ENCODE measurements around the gene CES2.
"Not testable (repeated sequence)": the region's sequence is repeated elsewhere in the genome, so short reads cannot be mapped to it uniquely, and the experiment has no call there.

The CES2 gene

DNA sequence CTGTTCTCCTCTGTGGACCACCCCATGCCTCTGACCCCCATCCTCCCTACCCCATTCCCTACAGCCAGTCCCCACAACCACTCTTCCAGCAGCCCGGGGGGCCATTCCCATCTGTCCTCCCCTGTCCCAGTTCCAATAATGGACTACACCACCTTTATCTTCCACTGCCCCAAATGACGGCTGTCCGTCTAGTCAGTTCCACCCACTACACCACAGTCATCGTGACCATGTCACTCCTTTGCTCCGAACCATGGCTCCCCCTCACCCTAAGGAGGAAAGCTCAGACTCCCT lies 39.7 kb upstream of the CES2 start:
- H3K9ac ChIP-seq (ENCODE audit: low read depth, low read length), result no peak overlapping the region
- peaks cover 5% of the 10 kb centered on the region for H3K36me3 ChIP-seq (ENCODE audit: insufficient read depth, low read length)
- H3K4me1 ChIP-seq (ENCODE audit: insufficient read depth, low read length), result peaks cover 8% of the 10 kb centered on the region
- H3K9me3 ChIP-seq (ENCODE audit: insufficient read depth, low read depth, low read length), result no peaks in the 10 kb centered on the region
- H3K4me3 ChIP-seq (ENCODE audit: low read length), result no peak overlapping the region
- H3K27ac ChIP-seq (ENCODE audit: low read depth, low read length), result no peak overlapping the region
- no peaks in the 10 kb centered on the region for H3K27me3 ChIP-seq (ENCODE audit: insufficient read depth, low read length)
- 94% methylated on average over 5 of the region's 5 CpGs for WGBS

GRCh38 chr16:66895999-66896398 lies 39.3 kb upstream of the CES2 start:
- WGBS, result 92% methylated on average over 3 of the region's 3 CpGs
- Histone ChIP-seq H3K9ac (ENCODE audit: low read depth, low read length) (no peak overlapping the region), H3K36me3 (ENCODE audit: insufficient read depth, low read length) (peaks cover 3% of the 10 kb centered on the region), H3K4me1 (ENCODE audit: insufficient read depth, low read length) (peaks cover 8% of the 10 kb centered on the region), H3K9me3 (ENCODE audit: insufficient read depth, low read depth, low read length) (no peaks in the 10 kb centered on the region), H3K4me3 (ENCODE audit: low read length) (no peak overlapping the region), H3K27me3 (ENCODE audit: insufficient read depth, low read length) (no peaks in the 10 kb centered on the region), H3K27ac (ENCODE audit: low read depth, low read length) (no peak overlapping the region)

GRCh38 chr16:66896682-66897081 lies 38.6 kb upstream of the CES2 start:
- H3K27me3 ChIP-seq (ENCODE audit: insufficient read depth, low read length); H3K4me3 ChIP-seq (ENCODE audit: low read length); H3K9ac ChIP-seq (ENCODE audit: low read depth, low read length); H3K4me1 ChIP-seq (ENCODE audit: insufficient read depth, low read length); H3K27ac ChIP-seq (ENCODE audit: low read depth, low read length); H3K36me3 ChIP-seq (ENCODE audit: insufficient read depth, low read length); H3K9me3 ChIP-seq (ENCODE audit: insufficient read depth, low read depth, low read length): not testable (repeated sequence)
- 80% methylated on average over 5 of the region's 5 CpGs for WGBS

- Histone ChIP-seq H3K4me3 (ENCODE audit: low read length) (no peak overlapping the region), H3K36me3 (ENCODE audit: insufficient read depth, low read length) (no peaks in the 10 kb centered on the region), H3K9ac (ENCODE audit: low read depth, low read length) (no peak overlapping the region), H3K9me3 (ENCODE audit: insufficient read depth, low read depth, low read length) (no peaks in the 10 kb centered on the region), H3K27me3 (ENCODE audit: insufficient read depth, low read length) (no peaks in the 10 kb centered on the region), H3K27ac (ENCODE audit: low read depth, low read length) (no peak overlapping the region), H3K4me1 (ENCODE audit: insufficient read depth, low read length) (peaks cover 8% of the 10 kb centered on the region)
- 90% methylated on average over 3 of the region's 3 CpGs for WGBS
Measured at GRCh38 chr16:66898207-66898606, 37.1 kb upstream of the CES2 start.

- Histone ChIP-seq H3K36me3 (ENCODE audit: insufficient read depth, low read length) (no peaks in the 10 kb centered on the region), H3K4me1 (ENCODE audit: insufficient read depth, low read length) (peaks cover 8% of the 10 kb centered on the region), H3K27ac (ENCODE audit: low read depth, low read length) (no peak overlapping the region), H3K27me3 (ENCODE audit: insufficient read depth, low read length) (no peaks in the 10 kb centered on the region), H3K4me3 (ENCODE audit: low read length) (no peak overlapping the region), H3K9me3 (ENCODE audit: insufficient read depth, low read depth, low read length) (no peaks in the 10 kb centered on the region), H3K9ac (ENCODE audit: low read depth, low read length) (no peak overlapping the region)
- 92% methylated on average over 2 of the region's 2 CpGs for WGBS
Measured at GRCh38 chr16:66898933-66899309, 36.4 kb upstream of the CES2 start.

- Histone ChIP-seq H3K9me3 (ENCODE audit: insufficient read depth, low read depth, low read length) (no peaks in the 10 kb centered on the region), H3K9ac (ENCODE audit: low read depth, low read length) (no peak overlapping the region), H3K27ac (ENCODE audit: low read depth, low read length) (no peak overlapping the region), H3K36me3 (ENCODE audit: insufficient read depth, low read length) (no peaks in the 10 kb centered on the region), H3K27me3 (ENCODE audit: insufficient read depth, low read length) (no peaks in the 10 kb centered on the region), H3K4me1 (ENCODE audit: insufficient read depth, low read length) (peaks cover 8% of the 10 kb centered on the region), H3K4me3 (ENCODE audit: low read length) (no peak overlapping the region)
- 92% methylated on average over 6 of the region's 6 CpGs for WGBS
Measured at GRCh38 chr16:66899310-66899944, 35.9 kb upstream of the CES2 start.

- H3K4me3 ChIP-seq (ENCODE audit: low read length), result no peak overlapping the region
- H3K27ac ChIP-seq (ENCODE audit: low read depth, low read length), result no peak overlapping the region
- no peak overlapping the region for H3K9ac ChIP-seq (ENCODE audit: low read depth, low read length)
- no peaks in the 10 kb centered on the region for H3K27me3 ChIP-seq (ENCODE audit: insufficient read depth, low read length)
- peaks cover 8% of the 10 kb centered on the region for H3K4me1 ChIP-seq (ENCODE audit: insufficient read depth, low read length)
- no peaks in the 10 kb centered on the region for H3K36me3 ChIP-seq (ENCODE audit: insufficient read depth, low read length)
- no peaks in the 10 kb centered on the region for H3K9me3 ChIP-seq (ENCODE audit: insufficient read depth, low read depth, low read length)
- WGBS, result 62% methylated on average over 8 of the region's 9 CpGs
Measured at GRCh38 chr16:66899945-66900710, 35.2 kb upstream of the CES2 start.

DNA sequence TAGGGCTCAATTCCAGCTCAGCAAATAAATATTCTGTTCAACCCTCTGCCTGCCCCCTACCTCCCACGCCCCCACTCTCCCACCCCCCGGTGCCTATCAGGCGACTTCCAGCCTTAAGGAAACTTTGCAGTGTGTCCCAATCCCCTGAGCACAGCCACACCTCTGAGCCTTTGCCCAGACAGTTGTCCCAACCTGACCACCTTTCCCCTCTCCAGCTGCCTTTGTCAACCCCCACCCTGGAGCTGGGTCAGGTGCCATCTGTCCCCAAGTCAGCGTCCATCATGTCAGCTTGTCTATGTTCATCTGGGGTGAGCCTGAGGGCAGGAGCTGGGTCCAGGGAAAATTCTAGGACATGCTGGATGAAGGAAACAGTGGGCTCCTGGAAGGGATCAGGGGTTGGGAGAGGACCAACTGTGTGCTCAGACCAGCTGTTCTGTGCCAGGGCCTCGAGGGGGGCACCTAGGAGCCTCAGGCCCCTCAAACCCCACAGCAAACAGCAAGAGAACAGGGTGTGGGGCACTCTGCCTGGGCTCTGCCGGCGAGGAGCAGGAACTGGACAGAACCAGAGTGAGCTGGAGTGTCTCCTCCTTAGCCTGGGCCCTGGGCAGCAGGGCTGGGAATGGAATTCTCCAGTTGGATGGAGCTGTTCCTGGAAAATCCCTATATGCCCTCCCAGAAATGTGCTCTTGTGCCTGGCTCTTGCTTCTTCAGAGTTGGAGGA lies 34.4 kb upstream of the CES2 start:
- Histone ChIP-seq H3K4me1 (ENCODE audit: insufficient read depth, low read length) (peaks cover 8% of the 10 kb centered on the region), H3K36me3 (ENCODE audit: insufficient read depth, low read length) (no peaks in the 10 kb centered on the region), H3K4me3 (ENCODE audit: low read length) (no peak overlapping the region), H3K27me3 (ENCODE audit: insufficient read depth, low read length) (no peaks in the 10 kb centered on the region), H3K9me3 (ENCODE audit: insufficient read depth, low read depth, low read length) (no peaks in the 10 kb centered on the region), H3K27ac (ENCODE audit: low read depth, low read length) (no peak overlapping the region), H3K9ac (ENCODE audit: low read depth, low read length) (no peak overlapping the region)
- WGBS, result 79% methylated on average over 7 of the region's 7 CpGs

GRCh38 chr16:66901626-66902025 lies 33.7 kb upstream of the CES2 start:
- Histone ChIP-seq H3K9ac (ENCODE audit: low read depth, low read length) (no peak overlapping the region), H3K9me3 (ENCODE audit: insufficient read depth, low read depth, low read length) (no peaks in the 10 kb centered on the region), H3K36me3 (ENCODE audit: insufficient read depth, low read length) (no peaks in the 10 kb centered on the region), H3K27me3 (ENCODE audit: insufficient read depth, low read length) (no peaks in the 10 kb centered on the region), H3K27ac (ENCODE audit: low read depth, low read length) (no peak overlapping the region), H3K4me1 (ENCODE audit: insufficient read depth, low read length) (peaks cover 8% of the 10 kb centered on the region), H3K4me3 (ENCODE audit: low read length) (no peak overlapping the region)
- 91% methylated on average over 10 of the region's 10 CpGs for WGBS

- 86% methylated on average over 14 of the region's 14 CpGs for WGBS
- H3K36me3 ChIP-seq (ENCODE audit: insufficient read depth, low read length), result no peaks in the 10 kb centered on the region
Measured at GRCh38 chr16:66902648-66903543, 32.4 kb upstream of the CES2 start.

More at GRCh38 chr16:66902648-66903543, 32.4 kb upstream of the CES2 start:
- H3K4me1 ChIP-seq (ENCODE audit: insufficient read depth, low read length), result peaks cover 8% of the 10 kb centered on the region
- no peaks in the 10 kb centered on the region for H3K9me3 ChIP-seq (ENCODE audit: insufficient read depth, low read depth, low read length)
- no peak overlapping the region for H3K4me3 ChIP-seq (ENCODE audit: low read length)
- no peak overlapping the region for H3K27ac ChIP-seq (ENCODE audit: low read depth, low read length)
- H3K27me3 ChIP-seq (ENCODE audit: insufficient read depth, low read length), result no peaks in the 10 kb centered on the region
- H3K9ac ChIP-seq (ENCODE audit: low read depth, low read length), result no peak overlapping the region
